H9 (cell line): ENCODE results near the gene BCL6B. TPM values are rescaled to one million over a fixed set of nuclear protein-coding genes. Genes with fewer than 3 reads are reported as not detected.

Experiments used
- DNase-seq: peaks from one replicate; pipeline ENCODE4 v3.0.0-alpha.2; 2017
- H2AFZ ChIP-seq: one replicate; pipeline ENCODE4 v1.6.1; 2013; ENCODE audit warnings: mild to moderate bottlenecking, low read length, control low read depth, moderate library complexity
- H2AK5ac ChIP-seq: 2 replicates; pipeline ENCODE4 v1.6.1; 2013; ENCODE audit warnings: low read length, control low read depth, mixed read lengths; ENCODE audit not compliant: insufficient read length
- H2BK120ac ChIP-seq: one replicate; pipeline ENCODE4 v1.6.1; 2013; ENCODE audit warnings: low read depth, mild to moderate bottlenecking, low read length, control low read depth, inconsistent platforms; ENCODE audit not compliant: poor library complexity, severe bottlenecking
- H2BK12ac ChIP-seq: 2 replicates; pipeline ENCODE4 v1.6.1; 2013; ENCODE audit warnings: low read length, control low read depth, mixed read lengths, low read depth; ENCODE audit not compliant: insufficient read length
- H2BK15ac ChIP-seq: 2 replicates; pipeline ENCODE4 v1.6.1; 2013; ENCODE audit warnings: low read depth, low read length, control low read depth
- H2BK20ac ChIP-seq: one replicate; pipeline ENCODE4 v1.6.1; 2013; ENCODE audit warnings: low read depth, mild to moderate bottlenecking, low read length, control low read depth, inconsistent platforms; ENCODE audit not compliant: poor library complexity, severe bottlenecking
- H2BK5ac ChIP-seq: 2 replicates; pipeline ENCODE4 v1.6.1; 2013; ENCODE audit warnings: low read length, control low read depth, mixed read lengths; ENCODE audit not compliant: insufficient read length
- H3K14ac ChIP-seq: 2 replicates; pipeline ENCODE4 v1.6.1; 2013; ENCODE audit warnings: low read length, control low read depth; ENCODE audit not compliant: insufficient read depth
- H3K18ac ChIP-seq: 2 replicates; pipeline ENCODE4 v1.6.1; 2013; ENCODE audit warnings: low read depth, mild to moderate bottlenecking, mixed read lengths, low read length, control low read depth; ENCODE audit not compliant: insufficient read length
- H3K23ac ChIP-seq: 2 replicates; pipeline ENCODE4 v1.6.1; 2013; ENCODE audit warnings: low read length, control low read depth, mixed read lengths, low read depth; ENCODE audit not compliant: insufficient read length
- H3K23me2 ChIP-seq: 2 replicates; pipeline ENCODE4 v1.6.1; 2013; ENCODE audit warnings: low read depth, mild to moderate bottlenecking, mixed read lengths, low read length, control low read depth; ENCODE audit not compliant: insufficient read length, poor library complexity, severe bottlenecking
- H3K27ac ChIP-seq: 2 replicates; pipeline ENCODE4 v1.5.1; 2013; ENCODE audit warnings: low read length, control low read depth, mixed read lengths, low read depth; ENCODE audit not compliant: insufficient read length
- H3K27me3 ChIP-seq: 2 replicates; pipeline ENCODE4 v1.6.1; 2013; ENCODE audit warnings: low read length, control low read depth, inconsistent platforms; ENCODE audit not compliant: insufficient read depth
- H3K4ac ChIP-seq: 2 replicates; pipeline ENCODE4 v1.6.1; 2013; ENCODE audit warnings: low read depth, mild to moderate bottlenecking, control low read depth, inconsistent platforms, low read length, moderate library complexity
- H3K4me1 ChIP-seq: 2 replicates; pipeline ENCODE4 v1.6.1; 2013; ENCODE audit warnings: low read length, control low read depth, inconsistent platforms; ENCODE audit not compliant: insufficient read depth
- H3K4me2 ChIP-seq: 2 replicates; pipeline ENCODE4 v1.6.1; 2013; ENCODE audit warnings: low read length, control low read depth, mixed read lengths; ENCODE audit not compliant: insufficient read length, insufficient read depth
- H3K56ac ChIP-seq: 2 replicates; pipeline ENCODE4 v1.6.1; 2013; ENCODE audit warnings: low read depth, mild to moderate bottlenecking, mixed read lengths, low read length, control low read depth; ENCODE audit not compliant: insufficient read length
- H3K79me1 ChIP-seq: 2 replicates; pipeline ENCODE4 v1.6.1; 2013; ENCODE audit warnings: low read depth, mild to moderate bottlenecking, moderate library complexity, low read length, control low read depth, inconsistent platforms; ENCODE audit not compliant: insufficient read depth, poor library complexity, severe bottlenecking
- H3K79me2 ChIP-seq: 2 replicates; pipeline ENCODE4 v1.6.1; 2013; ENCODE audit warnings: low read length, control low read depth, inconsistent platforms; ENCODE audit not compliant: insufficient read depth
- H3K9ac ChIP-seq: 2 replicates; pipeline ENCODE4 v1.6.1; 2013; ENCODE audit warnings: low read length, control low read depth, mixed read lengths; ENCODE audit not compliant: insufficient read length; ENCODE audit errors: extremely low read depth
- H3K9me3 ChIP-seq: one replicate; pipeline ENCODE4 v1.6.1; 2013; ENCODE audit warnings: low read depth, low read length, inconsistent platforms; ENCODE audit not compliant: control insufficient read depth
- H3T11ph ChIP-seq: one replicate; pipeline ENCODE4 v1.6.1; 2013; ENCODE audit warnings: mild to moderate bottlenecking, low read length, control low read depth, inconsistent platforms
- H4K20me1 ChIP-seq: one replicate; pipeline ENCODE4 v1.6.1; 2013; ENCODE audit not compliant: control insufficient read depth, insufficient read length, insufficient read depth
- H4K5ac ChIP-seq: 2 replicates; pipeline ENCODE4 v1.6.1; 2013; ENCODE audit warnings: low read depth, mild to moderate bottlenecking, mixed read lengths, low read length, control low read depth; ENCODE audit not compliant: insufficient read length
- H4K8ac ChIP-seq: replicated peaks from 2 replicates; pipeline ENCODE4 v1.6.1; 2013; ENCODE audit warnings: low read length, control low read depth, mixed read lengths, low read depth; ENCODE audit not compliant: insufficient read length
- H4K91ac ChIP-seq: 2 replicates; pipeline ENCODE4 v1.6.1; 2013; ENCODE audit warnings: low read depth, mild to moderate bottlenecking, moderate library complexity, mixed read lengths, low read length, control low read depth; ENCODE audit not compliant: insufficient read length
- H3K27ac Mint-ChIP-seq, 3 experiments: 2 replicates in 2 of 3; 3 replicates in 1 of 3; pipeline ENCODE4 v1.8.0; 2020 to 2021; ENCODE audit warnings: mixed read lengths in 3 of 3, mild to moderate bottlenecking in 1 of 3, moderate library complexity in 1 of 3
- H3K27me3 Mint-ChIP-seq: 2 replicates; pipeline ENCODE4 v1.8.0; 2021; ENCODE audit warnings: low read depth, mild to moderate bottlenecking, moderate library complexity, mixed read lengths
- H3K36me3 Mint-ChIP-seq, 3 experiments: 2 replicates in 2 of 3; 3 replicates in 1 of 3; pipeline ENCODE4 v1.8.0; 2020 to 2021; ENCODE audit warnings: low read depth in 3 of 3, mixed read lengths in 3 of 3; ENCODE audit not compliant: insufficient read depth in 1 of 3
- H3K4me1 Mint-ChIP-seq, 2 experiments: 2 replicates each; pipeline ENCODE4 v1.8.0; 2020; ENCODE audit warnings: mixed read lengths in 2 of 2
- H3K4me3 Mint-ChIP-seq, 2 experiments: 2 replicates in 1 of 2; 3 replicates in 1 of 2; pipeline ENCODE4 v1.8.0; 2020 to 2021; ENCODE audit warnings: mild to moderate bottlenecking in 2 of 2, mixed read lengths in 2 of 2, moderate library complexity in 1 of 2
- H3K9me3 Mint-ChIP-seq, 2 experiments: 2 replicates in 1 of 2; 3 replicates in 1 of 2; pipeline ENCODE4 v1.8.0; 2020; ENCODE audit warnings: mild to moderate bottlenecking in 2 of 2, mixed read lengths in 2 of 2, moderate library complexity in 1 of 2
- WGBS: extraction: QIAGEN DNeasy Blood & Tissue Kit; methylation state at CpG from one replicate; pipeline ENCODE4 v1.1.7; 2013; ENCODE audit warnings: missing lambda C conversion rate, low lambda C conversion rate, mixed read lengths; ENCODE audit not compliant: insufficient read length; ENCODE audit errors: extremely low coverage; 5-methylcytosine and 5-hydroxymethylcytosine counted together
- total RNA-seq: library from RNA; stranded (reverse); gene quantifications from 2 replicates; pipeline ENCODE4 v1.2.1, GENCODE V29; 2021
- TF ChIP-seq, protein P1 (sequence below): fragments of 200-600 bp; sonication (generic); conservative IDR thresholded peaks from 3 replicates; pipeline ENCODE4 v1.8.0; 2021; ENCODE audit warnings: antibody characterized with exemption, mild to moderate bottlenecking

The BCL6B gene
- total RNA-seq, 1 experiment from 2014 or later: 3.3 TPM

DNA sequence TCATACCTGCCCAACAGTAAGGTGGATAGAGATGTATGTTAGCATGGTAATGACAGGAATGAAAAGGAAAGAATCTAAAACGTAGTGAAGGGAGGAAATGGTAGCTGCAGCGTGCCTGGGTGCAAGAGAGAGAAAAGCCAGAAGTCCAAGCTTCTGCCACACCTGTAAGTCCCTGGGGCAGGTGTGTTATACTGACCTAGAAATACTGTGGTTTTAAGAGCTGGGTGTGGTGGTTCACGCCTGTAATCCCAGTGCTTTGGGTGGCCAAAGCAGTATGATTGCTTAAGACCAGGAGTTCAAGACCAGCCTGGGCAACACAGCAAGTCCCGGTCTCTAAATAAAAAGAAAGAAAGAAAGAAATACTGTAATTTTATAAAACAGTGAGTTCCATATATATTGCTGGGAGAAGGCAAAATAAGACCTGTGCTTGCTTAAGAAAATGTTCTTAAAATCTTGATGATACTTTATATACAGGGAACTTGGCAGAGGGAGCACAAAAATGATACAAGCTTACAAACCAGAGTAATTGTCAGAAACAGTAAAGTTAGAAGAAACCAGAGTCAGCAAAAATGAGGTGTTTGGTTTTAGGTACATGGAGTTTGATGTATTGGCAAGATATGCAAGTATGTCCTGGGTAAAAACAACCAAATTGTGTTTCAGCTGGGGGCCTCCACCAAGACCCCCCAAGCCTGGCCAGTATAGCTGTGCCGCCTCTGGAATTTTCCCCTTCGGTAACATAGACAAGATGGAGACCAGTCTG is 20.4 kb upstream of the BCL6B start:
- DNase-seq: no peak
- no peak overlapping the region for H3K9ac ChIP-seq
- no peak overlapping the region for H3K14ac ChIP-seq
- H3K4ac ChIP-seq: no peak overlapping the region
- H3K4me2 ChIP-seq: no peak overlapping the region
- H4K8ac ChIP-seq: no peak overlapping the region
- Mint-ChIP-seq H3K27me3 (no peaks in the 10 kb centered on the region), H3K4me3 (no peak overlapping the region), H3K36me3 (peaks cover 12 to 44% (median 19%) of the 10 kb centered on the region in 3 experiments; a peak in 6 of 7 replicates), H3K4me1 (no peaks in the 10 kb centered on the region), H3K27ac (no peak overlapping the region), H3K9me3 (no peaks in the 10 kb centered on the region)
- no peak overlapping the region for H2AFZ ChIP-seq
- no peak overlapping the region for H2BK15ac ChIP-seq
- no peak overlapping the region for H2AK5ac ChIP-seq
- no peak overlapping the region for H2BK5ac ChIP-seq
- no CpG with 5 or more reads among the region's 6 CpGs for WGBS
- H2BK120ac ChIP-seq: no peak overlapping the region
- no peak overlapping the region for H2BK12ac ChIP-seq
- no peak overlapping the region for H3K23ac ChIP-seq
- TF ChIP-seq, protein P1, sequence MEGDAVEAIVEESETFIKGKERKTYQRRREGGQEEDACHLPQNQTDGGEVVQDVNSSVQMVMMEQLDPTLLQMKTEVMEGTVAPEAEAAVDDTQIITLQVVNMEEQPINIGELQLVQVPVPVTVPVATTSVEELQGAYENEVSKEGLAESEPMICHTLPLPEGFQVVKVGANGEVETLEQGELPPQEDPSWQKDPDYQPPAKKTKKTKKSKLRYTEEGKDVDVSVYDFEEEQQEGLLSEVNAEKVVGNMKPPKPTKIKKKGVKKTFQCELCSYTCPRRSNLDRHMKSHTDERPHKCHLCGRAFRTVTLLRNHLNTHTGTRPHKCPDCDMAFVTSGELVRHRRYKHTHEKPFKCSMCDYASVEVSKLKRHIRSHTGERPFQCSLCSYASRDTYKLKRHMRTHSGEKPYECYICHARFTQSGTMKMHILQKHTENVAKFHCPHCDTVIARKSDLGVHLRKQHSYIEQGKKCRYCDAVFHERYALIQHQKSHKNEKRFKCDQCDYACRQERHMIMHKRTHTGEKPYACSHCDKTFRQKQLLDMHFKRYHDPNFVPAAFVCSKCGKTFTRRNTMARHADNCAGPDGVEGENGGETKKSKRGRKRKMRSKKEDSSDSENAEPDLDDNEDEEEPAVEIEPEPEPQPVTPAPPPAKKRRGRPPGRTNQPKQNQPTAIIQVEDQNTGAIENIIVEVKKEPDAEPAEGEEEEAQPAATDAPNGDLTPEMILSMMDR: no peak
- no peak overlapping the region for H4K91ac ChIP-seq
- no peak overlapping the region for H4K5ac ChIP-seq
- no peak overlapping the region for H3K56ac ChIP-seq
- no peaks in the 10 kb centered on the region for H3K79me1 ChIP-seq
- H2BK20ac ChIP-seq: no peak overlapping the region
- H3K23me2 ChIP-seq: no peaks in the 10 kb centered on the region
- H3K4me1 ChIP-seq: no peaks in the 10 kb centered on the region
- no peak overlapping the region for H3T11ph ChIP-seq
- no peaks in the 10 kb centered on the region for H3K79me2 ChIP-seq
- no peaks in the 10 kb centered on the region for H3K9me3 ChIP-seq
- no peak overlapping the region for H3K18ac ChIP-seq
- no peak overlapping the region for H3K27ac ChIP-seq
- no peaks in the 10 kb centered on the region for H4K20me1 ChIP-seq
- no peaks in the 10 kb centered on the region for H3K27me3 ChIP-seq
